Panc1 (cell line): ENCODE measurements around the gene ENTPD6. TPM values are rescaled to one million over a fixed set of nuclear protein-coding genes. Genes with fewer than 3 reads are reported as not detected.

Experiments
- ATAC-seq: fragments of 200-7000 bp; cut with Tn5 transposase; 2 replicates; pipeline ENCODE4 v1.9.1; 2020; ENCODE audit warnings: mild to moderate bottlenecking, moderate library complexity
- BruUV-seq: library from RNA; stranded (reverse); fragments of 400-500 nt; replicated peaks from 2 replicates; lab custom pipeline; 2021; lab: Mats Ljungman, UMichigan
- CTCF ChIA-PET: fragments of 300-600 bp; sonication (Branson Sonifier 250); formaldehyde crosslinking; loops from one replicate; lab custom pipeline; 2022; ENCODE audit warnings: antibody characterized with exemption; lab: Charles Lee
- POLR2A ChIA-PET: fragments of 300-600 bp; sonication (Branson Sonifier 250); formaldehyde crosslinking; loops from one replicate; lab custom pipeline; 2022; ENCODE audit warnings: antibody characterized with exemption; lab: Charles Lee
- DNase-seq: peaks from one replicate; pipeline ENCODE4 v3.0.0-alpha.2; 2010; ENCODE audit warnings: low read depth, low spot score
- H3K27ac ChIP-seq: 2 replicates; pipeline ENCODE4 v1.5.1; 2011; ENCODE audit warnings: mild to moderate bottlenecking, low read length, inconsistent platforms
- H3K27me3 ChIP-seq: fragments of 200-500 bp; sonication (Bioruptor generic); 2 replicates; pipeline ENCODE4 v1.6.0; 2014; ENCODE audit warnings: low read length, inconsistent platforms; ENCODE audit not compliant: control insufficient read depth, insufficient read depth
- H3K36me3 ChIP-seq: fragments of 200-500 bp; sonication (Bioruptor generic); 2 replicates; pipeline ENCODE4 v1.5.1; 2014; ENCODE audit warnings: inconsistent platforms, mild to moderate bottlenecking, low read length, moderate library complexity; ENCODE audit not compliant: control insufficient read depth, insufficient read depth
- H3K4me1 ChIP-seq: 2 replicates; pipeline ENCODE4 v1.5.1; 2011; ENCODE audit warnings: inconsistent platforms, mild to moderate bottlenecking, low read length, moderate library complexity; ENCODE audit not compliant: control insufficient read depth, insufficient read depth
- H3K4me3 ChIP-seq, 2 experiments: 2 replicates each; pipeline ENCODE4 v1.5.1; 2011 to 2012; ENCODE audit warnings: low read depth in 2 of 2, low read length in 2 of 2, mild to moderate bottlenecking in 2 of 2, inconsistent platforms in 1 of 2, moderate library complexity in 1 of 2
- H3K9me3 ChIP-seq: fragments of 200-500 bp; sonication (Bioruptor generic); 2 replicates; pipeline ENCODE4 v1.5.1; 2014; ENCODE audit warnings: low read depth, mild to moderate bottlenecking, inconsistent platforms, low read length, moderate library complexity; ENCODE audit not compliant: control insufficient read depth, insufficient read depth
- POLR2AphosphoS5 ChIP-seq: IDR thresholded peaks from 2 replicates; pipeline ENCODE4 v1.6.1; 2012; ENCODE audit warnings: mild to moderate bottlenecking, low read depth, low read length, moderate library complexity
- REST ChIP-seq, 2 experiments: IDR thresholded peaks; 2 replicates each; pipeline ENCODE4 v1.6.1; 2011 to 2012; ENCODE audit warnings: low read depth in 2 of 2, control low read depth in 1 of 2, low read length in 1 of 2, mild to moderate bottlenecking in 1 of 2, moderate library complexity in 1 of 2; ENCODE audit not compliant: insufficient read depth in 1 of 2
- SIN3A ChIP-seq: IDR thresholded peaks from 2 replicates; pipeline ENCODE4 v1.6.1; 2012; ENCODE audit warnings: low read depth, mild to moderate bottlenecking, low read length, moderate library complexity, borderline replicate concordance; ENCODE audit not compliant: insufficient read depth
- TCF7L2 ChIP-seq: IDR thresholded peaks from 2 replicates; pipeline ENCODE4 v1.6.1; 2011; ENCODE audit warnings: mild to moderate bottlenecking, low read depth, low read length, inconsistent platforms
- in situ Hi-C: cut with HindIII; loops from 2 replicates; pipeline ENCODE4 v1.10.0; 2016; ENCODE audit warnings: low sequenced_read_pairs, low pct_unique_long_range_greater_than_20kb
- intact Hi-C: fragments of 100-400 bp; cut with micrococcal nuclease; formaldehyde crosslinking; loops from one replicate; pipeline ENCODE4 v1.10.0; 2022; ENCODE audit not compliant: unreplicated experiment
- total RNA-seq: library from RNA; stranded (reverse); gene quantifications from one replicate; pipeline ENCODE4 v1.2.1, GENCODE V29; 2021; ENCODE audit not compliant: unreplicated experiment
- TF ChIP-seq, protein P1 (sequence below): fragments of 450-650 bp; IDR thresholded peaks from 2 replicates; pipeline ENCODE4 v1.5.1; 2017; ENCODE audit warnings: mild to moderate bottlenecking

Gene ENTPD6
- total RNA-seq, 1 experiment from 2014 or later = 108 TPM

DNA sequence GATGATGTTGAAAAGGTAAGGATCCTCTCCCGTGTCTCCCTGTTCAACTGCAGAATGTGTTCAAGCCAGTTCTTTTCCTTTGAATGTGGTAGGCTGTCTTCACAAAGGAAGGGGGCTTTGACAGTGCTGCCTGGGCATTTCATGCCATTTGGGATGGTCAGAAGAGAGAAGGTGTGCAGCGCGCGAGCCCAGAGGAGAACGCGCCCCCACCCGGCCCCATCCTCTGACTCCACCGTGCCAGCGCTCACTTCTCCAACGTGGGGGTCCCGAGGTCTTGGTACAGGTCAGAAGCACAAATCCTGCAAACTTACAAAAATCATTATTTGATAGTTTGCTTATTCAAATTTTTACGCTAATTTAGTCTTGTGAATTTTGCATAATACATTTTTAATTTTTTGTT is 14.4 kb downstream of the ENTPD6 start:
- in situ Hi-C loops = no loop called here
- BruUV-seq = no TSS peak
- ATAC-seq (no peak), DNase-seq (no peak)
- no peaks in the 10 kb centered on the region for H3K9me3 ChIP-seq
- H3K36me3 ChIP-seq = peaks cover 8% of the 10 kb centered on the region
- ChIA-PET POLR2A (no interaction called here), CTCF (no interaction called here)
- no peak overlapping the region for H3K4me3 ChIP-seq
- no peaks in the 10 kb centered on the region for H3K27me3 ChIP-seq
- peaks cover under 1% of the 10 kb centered on the region; the same call in 1 of the 2 replicates for H3K4me1 ChIP-seq
- intact Hi-C loops = no loop called here
- no peak overlapping the region for H3K27ac ChIP-seq
- TF ChIP-seq POLR2AphosphoS5 (no peak), TCF7L2 (no peak), SIN3A (no peak), REST (IDR thresholded peaks at IDR 0.05; ENCODE audit: insufficient read depth in 1 of 2, low read depth in 2 of 2, low read length in 1 of 2) (no peak)
- TF ChIP-seq, protein P1, sequence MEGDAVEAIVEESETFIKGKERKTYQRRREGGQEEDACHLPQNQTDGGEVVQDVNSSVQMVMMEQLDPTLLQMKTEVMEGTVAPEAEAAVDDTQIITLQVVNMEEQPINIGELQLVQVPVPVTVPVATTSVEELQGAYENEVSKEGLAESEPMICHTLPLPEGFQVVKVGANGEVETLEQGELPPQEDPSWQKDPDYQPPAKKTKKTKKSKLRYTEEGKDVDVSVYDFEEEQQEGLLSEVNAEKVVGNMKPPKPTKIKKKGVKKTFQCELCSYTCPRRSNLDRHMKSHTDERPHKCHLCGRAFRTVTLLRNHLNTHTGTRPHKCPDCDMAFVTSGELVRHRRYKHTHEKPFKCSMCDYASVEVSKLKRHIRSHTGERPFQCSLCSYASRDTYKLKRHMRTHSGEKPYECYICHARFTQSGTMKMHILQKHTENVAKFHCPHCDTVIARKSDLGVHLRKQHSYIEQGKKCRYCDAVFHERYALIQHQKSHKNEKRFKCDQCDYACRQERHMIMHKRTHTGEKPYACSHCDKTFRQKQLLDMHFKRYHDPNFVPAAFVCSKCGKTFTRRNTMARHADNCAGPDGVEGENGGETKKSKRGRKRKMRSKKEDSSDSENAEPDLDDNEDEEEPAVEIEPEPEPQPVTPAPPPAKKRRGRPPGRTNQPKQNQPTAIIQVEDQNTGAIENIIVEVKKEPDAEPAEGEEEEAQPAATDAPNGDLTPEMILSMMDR = no peak

DNA sequence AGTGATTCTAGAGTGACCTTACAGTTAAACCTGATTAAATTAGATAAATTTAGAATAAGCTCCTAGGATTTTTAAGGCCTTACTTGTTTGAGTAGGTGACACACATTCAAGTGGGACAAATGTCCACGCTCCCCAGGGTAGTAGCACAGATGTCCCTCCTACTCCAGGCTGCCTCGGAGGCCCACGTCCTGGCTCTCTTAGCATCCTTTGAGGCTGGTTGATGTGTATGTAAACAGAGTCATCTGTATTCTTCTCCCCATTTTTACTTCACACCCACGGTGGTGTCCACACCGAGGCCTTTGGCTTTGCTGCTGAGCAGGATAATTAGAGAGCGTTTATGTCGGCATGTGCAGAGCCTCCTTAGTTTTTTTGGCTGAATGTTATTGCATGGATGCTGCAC is 15.8 kb downstream of the ENTPD6 start:
- H3K4me1 ChIP-seq = no peaks in the 10 kb centered on the region
- ChIA-PET POLR2A (no interaction called here), CTCF (no interaction called here)
- intact Hi-C loops (no loop called here), in situ Hi-C loops (no loop called here)
- BruUV-seq = no TSS peak
- no peak for ATAC-seq
- H3K4me3 ChIP-seq = no peak overlapping the region
- H3K36me3 ChIP-seq = peaks cover 8% of the 10 kb centered on the region
- DNase-seq = no peak
- TF ChIP-seq REST (IDR thresholded peaks at IDR 0.05; ENCODE audit: insufficient read depth in 1 of 2, low read depth in 2 of 2, low read length in 1 of 2) = no peak
- no peak for TF ChIP-seq POLR2AphosphoS5
- TF ChIP-seq, protein P1 = no peak
- no peak for TF ChIP-seq SIN3A
- TF ChIP-seq TCF7L2 = no peak
- no peaks in the 10 kb centered on the region for H3K9me3 ChIP-seq
- no peaks in the 10 kb centered on the region for H3K27me3 ChIP-seq
- no peak overlapping the region for H3K27ac ChIP-seq
